ENCODE measurements around the gene TRIP4. TPM values are rescaled to one million over a fixed set of nuclear protein-coding genes. Genes with fewer than 3 reads are reported as not detected.
"Not testable (repeated sequence)": the region's sequence is repeated elsewhere in the genome, so short reads cannot be mapped to it uniquely, and the experiment has no call there.

The TRIP4 gene
- total and polyA plus RNA-seq, 5 donors from 2014 or later, result 26.3 to 47.3 (median 38.2) TPM

- Mint-ChIP-seq H3K9me3 (no peaks in the 10 kb centered on the region), H3K4me3 (no peak overlapping the region), H3K4me1 (peaks cover 11 to 27% (median 21%) of the 10 kb centered on the region in 4 donors), H3K27ac (no peak overlapping the region), H3K36me3 (peaks cover 18% of the 10 kb centered on the region), H3K27me3 (no peaks in the 10 kb centered on the region)
- ATAC-seq (ENCODE audit: low read depth in 2 of 2) (no peak), DNase-seq (no peak)
- H3K27ac ChIP-seq (ENCODE audit: insufficient read depth, low read length, poor library complexity, severe bottlenecking), result no peak overlapping the region
- no peaks in the 10 kb centered on the region for H3K36me3 ChIP-seq (ENCODE audit: control insufficient read depth, insufficient read depth, low read length)
- H3K9me3 ChIP-seq (ENCODE audit: control insufficient read depth in 2 of 2, low read length in 2 of 2), result no peaks in the 10 kb centered on the region
- no peaks in the 10 kb centered on the region for H3K27me3 ChIP-seq (ENCODE audit: control insufficient read depth, insufficient read depth, low read length)
- no peak overlapping the region for H3K4me3 ChIP-seq (ENCODE audit: low read depth, low read length)
- no peaks in the 10 kb centered on the region for H3K4me1 ChIP-seq (ENCODE audit: control insufficient read depth, insufficient read depth, low read length, poor library complexity, severe bottlenecking)
These were observed 91.2 kb downstream of the TRIP4 start for GRCh38 chr15:64478863-64479262.

- Histone ChIP-seq H3K27me3 (ENCODE audit: control insufficient read depth, insufficient read depth, low read length) (no peaks in the 10 kb centered on the region), H3K9me3 (ENCODE audit: control insufficient read depth in 2 of 2, low read length in 2 of 2) (no peaks in the 10 kb centered on the region), H3K36me3 (ENCODE audit: control insufficient read depth, insufficient read depth, low read length) (no peaks in the 10 kb centered on the region), H3K27ac (ENCODE audit: insufficient read depth, low read length, poor library complexity, severe bottlenecking) (no peak overlapping the region), H3K4me3 (ENCODE audit: low read depth, low read length) (no peak overlapping the region), H3K4me1 (ENCODE audit: control insufficient read depth, insufficient read depth, low read length, poor library complexity, severe bottlenecking) (no peaks in the 10 kb centered on the region)
- Mint-ChIP-seq H3K36me3 (peaks cover 23% of the 10 kb centered on the region), H3K4me3 (no peak overlapping the region), H3K4me1 (peaks cover 15 to 24% (median 20%) of the 10 kb centered on the region in 4 donors), H3K9me3 (no peaks in the 10 kb centered on the region), H3K27ac (no peak overlapping the region), H3K27me3 (no peaks in the 10 kb centered on the region)
- ATAC-seq (ENCODE audit: low read depth in 2 of 2), result no peak
- DNase-seq, result no peak
These were observed 93.3 kb downstream of the TRIP4 start for GRCh38 chr15:64480891-64481290.

DNA sequence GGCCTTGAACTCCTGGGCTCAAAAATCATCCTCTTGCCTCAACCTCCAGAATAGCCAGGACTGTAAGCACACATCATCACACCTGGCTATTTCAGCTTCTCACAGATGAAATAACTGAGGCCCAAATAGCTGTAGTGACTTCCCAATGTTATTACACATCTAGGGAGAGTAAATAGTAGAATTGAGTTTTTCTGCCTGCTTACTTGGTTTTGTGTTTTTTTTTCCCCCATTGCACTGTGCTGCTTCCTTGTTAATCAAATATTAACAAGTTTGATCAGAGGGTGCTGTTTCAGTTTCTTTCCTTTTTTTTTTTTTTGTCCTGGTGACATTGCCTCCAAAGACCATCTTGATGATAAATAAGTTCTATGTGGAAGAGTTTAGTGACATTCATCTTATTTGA is 96.1 kb downstream of the TRIP4 start:
- Mint-ChIP-seq H3K4me1 (peaks cover 7 to 19% (median 18%) of the 10 kb centered on the region in 4 donors), H3K27ac (no peak overlapping the region)
- ATAC-seq (ENCODE audit: low read depth in 2 of 2), result no peak

DNA sequence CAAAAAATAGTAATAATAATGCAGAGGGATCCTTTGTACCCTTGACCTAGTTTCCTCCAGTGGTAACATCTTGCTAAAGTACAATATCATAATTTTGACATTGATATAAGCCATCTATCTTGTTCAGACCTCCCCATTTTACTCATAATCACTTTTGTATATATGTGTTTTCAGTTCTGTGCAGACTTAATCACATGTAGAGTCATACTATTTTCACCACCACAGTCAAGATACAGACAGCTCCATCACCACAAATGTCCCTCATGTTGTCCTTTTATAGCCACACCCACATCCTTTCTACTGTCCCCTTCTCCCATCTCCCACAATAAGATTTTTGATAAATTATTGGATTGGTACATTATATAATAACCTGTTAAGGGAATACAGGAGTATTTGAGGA is 98.2 kb downstream of the TRIP4 start:
- ATAC-seq (ENCODE audit: low read depth in 2 of 2) (no peak), DNase-seq (no peak)
- Mint-ChIP-seq H3K36me3 (peaks cover 23% of the 10 kb centered on the region), H3K4me1 (peaks cover 9 to 17% (median 14%) of the 10 kb centered on the region in 4 donors), H3K4me3 (no peak overlapping the region), H3K27me3 (no peaks in the 10 kb centered on the region), H3K27ac (peak overlapping the region in 1 of 3 donors; percentile 8), H3K9me3 (no peaks in the 10 kb centered on the region)
- H3K27me3 ChIP-seq (ENCODE audit: control insufficient read depth, insufficient read depth, low read length), result no peaks in the 10 kb centered on the region
- H3K4me1 ChIP-seq (ENCODE audit: control insufficient read depth, insufficient read depth, low read length, poor library complexity, severe bottlenecking), result no peaks in the 10 kb centered on the region
- H3K36me3 ChIP-seq (ENCODE audit: control insufficient read depth, insufficient read depth, low read length), result no peaks in the 10 kb centered on the region
- H3K4me3 ChIP-seq (ENCODE audit: low read depth, low read length), result no peak overlapping the region
- no peaks in the 10 kb centered on the region for H3K9me3 ChIP-seq (ENCODE audit: control insufficient read depth in 2 of 2, low read length in 2 of 2)
- no peak overlapping the region for H3K27ac ChIP-seq (ENCODE audit: insufficient read depth, low read length, poor library complexity, severe bottlenecking)

More for the DNA sequence above, 96.1 kb downstream of the TRIP4 start:
- H3K4me3 ChIP-seq (ENCODE audit: low read depth, low read length), result no peak overlapping the region
- H3K9me3 Mint-ChIP-seq, result no peaks in the 10 kb centered on the region
- no peaks in the 10 kb centered on the region for H3K27me3 ChIP-seq (ENCODE audit: control insufficient read depth, insufficient read depth, low read length)
- no peaks in the 10 kb centered on the region for H3K36me3 ChIP-seq (ENCODE audit: control insufficient read depth, insufficient read depth, low read length)
- DNase-seq, result no peak
- no peak overlapping the region for H3K27ac ChIP-seq (ENCODE audit: insufficient read depth, low read length, poor library complexity, severe bottlenecking)
- peaks cover 21% of the 10 kb centered on the region for H3K36me3 Mint-ChIP-seq
- no peaks in the 10 kb centered on the region for H3K9me3 ChIP-seq (ENCODE audit: control insufficient read depth in 2 of 2, low read length in 2 of 2)
- H3K27me3 Mint-ChIP-seq, result no peaks in the 10 kb centered on the region
- no peak overlapping the region for H3K4me3 Mint-ChIP-seq
- no peaks in the 10 kb centered on the region for H3K4me1 ChIP-seq (ENCODE audit: control insufficient read depth, insufficient read depth, low read length, poor library complexity, severe bottlenecking)

DNA sequence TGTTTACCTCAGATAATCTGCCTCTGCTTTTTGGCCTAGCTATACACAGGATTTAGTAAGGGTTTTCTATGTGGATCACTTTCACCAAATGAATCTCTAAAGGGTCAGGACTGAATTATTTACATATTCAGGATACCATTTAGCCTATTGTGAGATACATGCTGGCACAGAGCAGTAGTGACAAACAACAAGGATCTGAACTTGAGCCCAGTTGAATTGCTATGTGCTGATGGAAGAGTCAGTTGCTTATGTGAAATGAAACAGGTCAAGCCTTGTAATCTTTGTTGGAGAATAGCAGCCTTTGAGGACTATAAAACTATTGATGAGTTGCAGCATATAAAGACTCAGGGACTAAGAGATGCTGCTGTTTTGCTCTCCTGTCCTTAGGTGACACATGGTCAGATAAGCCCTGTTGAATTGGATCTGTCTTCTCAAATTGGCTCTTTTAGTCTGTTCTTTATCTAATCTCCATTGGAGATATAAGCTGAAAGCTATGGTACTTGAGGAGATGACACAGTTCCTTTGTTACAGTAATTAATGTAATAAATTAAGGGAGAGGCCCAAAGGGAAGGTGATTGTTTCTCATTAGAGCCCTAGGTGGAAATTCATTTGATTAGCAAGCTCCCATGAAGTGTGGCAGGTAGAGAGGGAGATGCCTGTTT is 103.1 kb downstream of the TRIP4 start:
- Histone ChIP-seq H3K27me3 (ENCODE audit: control insufficient read depth, insufficient read depth, low read length) (no peaks in the 10 kb centered on the region), H3K4me3 (ENCODE audit: low read depth, low read length) (no peak overlapping the region), H3K36me3 (ENCODE audit: control insufficient read depth, insufficient read depth, low read length) (no peaks in the 10 kb centered on the region), H3K9me3 (ENCODE audit: control insufficient read depth in 2 of 2, low read length in 2 of 2) (no peaks in the 10 kb centered on the region), H3K27ac (ENCODE audit: insufficient read depth, low read length, poor library complexity, severe bottlenecking) (no peak overlapping the region), H3K4me1 (ENCODE audit: control insufficient read depth, insufficient read depth, low read length, poor library complexity, severe bottlenecking) (no peaks in the 10 kb centered on the region)
- Mint-ChIP-seq H3K36me3 (peaks cover 10% of the 10 kb centered on the region), H3K9me3 (no peaks in the 10 kb centered on the region), H3K27me3 (no peaks in the 10 kb centered on the region), H3K4me1 (peaks cover 6 to 24% (median 16%) of the 10 kb centered on the region in 4 donors), H3K27ac (peak overlapping the region in 1 of 3 donors; percentile 58), H3K4me3 (no peak overlapping the region)
- DNase-seq (no peak), ATAC-seq (ENCODE audit: low read depth in 2 of 2) (no peak)

- H3K27me3 Mint-ChIP-seq, result no peaks in the 10 kb centered on the region
- peaks cover 13 to 34% (median 23%) of the 10 kb centered on the region in 4 donors for H3K4me1 Mint-ChIP-seq
- Histone ChIP-seq H3K27ac (ENCODE audit: insufficient read depth, low read length, poor library complexity, severe bottlenecking) (no peak overlapping the region), H3K4me1 (ENCODE audit: control insufficient read depth, insufficient read depth, low read length, poor library complexity, severe bottlenecking) (no peaks in the 10 kb centered on the region), H3K4me3 (ENCODE audit: low read depth, low read length) (no peak overlapping the region), H3K27me3 (ENCODE audit: control insufficient read depth, insufficient read depth, low read length) (no peaks in the 10 kb centered on the region), H3K36me3 (ENCODE audit: control insufficient read depth, insufficient read depth, low read length) (peaks cover 2% of the 10 kb centered on the region), H3K9me3 (ENCODE audit: control insufficient read depth in 2 of 2, low read length in 2 of 2) (no peaks in the 10 kb centered on the region)
- no peak for DNase-seq
- peaks cover 17% of the 10 kb centered on the region for H3K36me3 Mint-ChIP-seq
- peak overlapping the region; percentile 48 to 76 (median 76) for H3K27ac Mint-ChIP-seq
- no peak overlapping the region for H3K4me3 Mint-ChIP-seq
- no peaks in the 10 kb centered on the region for H3K9me3 Mint-ChIP-seq
- ATAC-seq (ENCODE audit: low read depth in 2 of 2), result no peak
These were observed 106.0 kb downstream of the TRIP4 start for GRCh38 chr15:64493641-64494040.

DNA sequence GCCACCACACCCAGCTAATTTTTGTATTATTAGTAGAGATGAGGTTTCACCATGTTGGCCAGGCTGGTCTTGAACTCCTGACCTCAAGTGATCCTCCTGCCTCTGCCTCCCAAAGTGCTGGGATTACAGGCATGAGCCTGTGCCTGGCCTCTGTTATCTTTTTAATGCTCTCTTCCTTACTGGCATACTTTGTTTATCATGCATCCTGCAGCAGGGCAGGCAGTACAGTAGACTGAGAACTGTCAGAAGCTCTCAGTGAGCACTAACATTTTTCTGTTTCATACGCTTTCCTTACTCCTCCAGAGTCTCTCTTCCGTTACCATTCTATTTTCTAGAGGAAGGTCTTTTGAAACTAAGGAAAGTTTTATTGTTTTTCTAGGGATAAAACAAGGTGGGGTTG is 108.3 kb downstream of the TRIP4 start:
- peaks cover 19% of the 10 kb centered on the region for H3K36me3 ChIP-seq (ENCODE audit: control insufficient read depth, insufficient read depth, low read length)

More for the DNA sequence above, 108.3 kb downstream of the TRIP4 start:
- H3K9me3 Mint-ChIP-seq; H3K27me3 Mint-ChIP-seq; H3K27me3 ChIP-seq (ENCODE audit: control insufficient read depth, insufficient read depth, low read length); H3K4me1 ChIP-seq (ENCODE audit: control insufficient read depth, insufficient read depth, low read length, poor library complexity, severe bottlenecking); H3K4me3 ChIP-seq (ENCODE audit: low read depth, low read length); H3K4me3 Mint-ChIP-seq; DNase-seq; H3K9me3 ChIP-seq (ENCODE audit: control insufficient read depth in 2 of 2, low read length in 2 of 2); ATAC-seq (ENCODE audit: low read depth in 2 of 2); H3K27ac ChIP-seq (ENCODE audit: insufficient read depth, low read length, poor library complexity, severe bottlenecking): not testable (repeated sequence)
- Mint-ChIP-seq H3K27ac (peak overlapping the region in 2 of 3 donors; percentile 10 to 60), H3K4me1 (peaks cover 21 to 46% (median 23%) of the 10 kb centered on the region in 4 donors), H3K36me3 (peaks cover 35% of the 10 kb centered on the region)
